Measurements from ENCODE around the gene ZNF689.

- TF ChIP-seq POLR2AphosphoS5 (IDR thresholded peaks at IDR 0.05; ENCODE audit: low read depth, low read length) (no peak), TAF1 (IDR thresholded peaks at IDR 0.05; ENCODE audit: borderline replicate concordance, insufficient read depth, low read length) (no peak), SIN3A (IDR thresholded peaks at IDR 0.05; ENCODE audit: borderline replicate concordance, insufficient read depth, low read length) (no peak), REST (IDR thresholded peaks at IDR 0.05; ENCODE audit: insufficient read depth in 1 of 2, low read depth in 2 of 2, low read length in 2 of 2) (no peak), FOXP2 (optimal IDR thresholded peaks at IDR 0.05; ENCODE audit: borderline replicate concordance, extremely low read depth, extremely low read length, insufficient read depth) (no peak)
Measured at GRCh38 chr16:30605158-30605557, 5.0 kb downstream of the ZNF689 start.
